Activated T-helper 1 cell treated with anti-CD3 and anti-CD28 coated beads, Interleukin-2, amount 50 U/mL, for 16 hours (primary cell): ENCODE results near the gene CAMK2A.

ENCODE experiments used
- DNase-seq, 2 donors: peaks; one replicate each; pipeline ENCODE4 v3.0.0-alpha.2; 2020; ENCODE audit warnings: low read depth in 1 of 2, low spot score in 1 of 2

CAMK2A gene

DNA sequence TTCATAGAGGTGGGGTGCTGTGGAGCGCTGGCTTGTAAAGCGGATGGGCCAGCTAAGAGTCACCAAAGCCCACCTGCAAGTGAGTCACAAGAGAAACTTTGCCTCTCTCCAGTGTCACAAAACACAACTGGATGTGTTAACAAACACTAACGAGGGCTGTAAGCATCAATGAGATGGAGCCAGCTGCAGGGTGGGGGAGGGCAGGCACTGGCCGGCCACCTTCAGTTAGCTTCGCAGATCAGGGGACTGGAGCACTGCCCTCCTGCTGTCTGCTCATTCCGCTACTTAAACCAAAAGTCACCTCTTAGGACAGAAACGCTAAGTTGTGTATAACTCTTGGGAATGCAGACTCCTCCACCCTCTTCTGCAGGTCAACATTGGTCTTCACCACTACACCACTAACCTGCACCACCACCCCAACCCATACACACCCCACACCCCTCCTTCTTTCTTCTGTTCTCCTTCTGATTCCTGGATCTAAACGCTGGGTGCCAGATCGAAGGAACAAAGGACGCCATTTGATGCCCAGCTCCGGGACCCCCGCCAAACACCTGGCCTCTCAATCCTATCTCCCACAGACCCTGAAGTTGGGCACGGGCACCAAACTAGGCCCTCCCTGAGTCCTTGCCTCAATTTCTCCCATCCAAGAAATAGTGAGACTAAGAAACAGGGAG, 11.1 kb upstream of the CAMK2A start:
- no peak for DNase-seq

DNA sequence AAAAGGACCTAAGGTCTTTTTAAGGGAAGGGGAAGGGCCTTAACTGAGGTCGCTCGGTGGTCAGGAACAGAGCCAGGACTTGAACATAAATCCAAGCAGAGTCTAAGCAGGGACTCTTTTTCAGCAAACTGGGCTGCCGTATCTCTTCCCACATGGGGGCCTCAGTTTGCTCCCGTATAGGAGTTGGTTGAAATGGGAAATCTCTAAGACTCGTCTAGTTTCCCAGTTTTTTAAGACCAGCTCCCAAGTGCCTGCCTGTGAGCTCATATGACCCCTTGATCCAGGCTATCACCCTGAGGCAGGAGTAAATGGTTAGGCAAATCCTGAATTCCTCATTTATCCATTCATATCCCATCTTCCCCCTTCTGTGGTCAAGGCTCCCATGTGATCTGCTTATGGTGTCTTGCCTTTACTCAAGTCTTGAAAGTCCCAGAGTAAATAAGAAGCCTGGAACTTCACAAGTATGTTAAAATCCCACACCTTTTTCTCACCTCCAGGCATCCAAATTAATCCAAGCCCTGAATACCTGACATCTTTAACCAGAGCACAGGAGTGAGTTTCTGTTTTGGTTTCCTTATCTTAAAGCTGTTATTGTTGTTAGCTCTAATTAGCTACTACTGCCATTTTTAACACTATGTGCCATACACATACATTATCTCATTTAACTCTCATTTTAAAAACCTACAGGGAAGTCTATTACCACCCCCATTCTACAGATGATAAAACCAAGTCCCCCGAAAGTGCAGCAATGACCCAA, 10.2 kb upstream of the CAMK2A start:
- DNase-seq: no peak

DNA sequence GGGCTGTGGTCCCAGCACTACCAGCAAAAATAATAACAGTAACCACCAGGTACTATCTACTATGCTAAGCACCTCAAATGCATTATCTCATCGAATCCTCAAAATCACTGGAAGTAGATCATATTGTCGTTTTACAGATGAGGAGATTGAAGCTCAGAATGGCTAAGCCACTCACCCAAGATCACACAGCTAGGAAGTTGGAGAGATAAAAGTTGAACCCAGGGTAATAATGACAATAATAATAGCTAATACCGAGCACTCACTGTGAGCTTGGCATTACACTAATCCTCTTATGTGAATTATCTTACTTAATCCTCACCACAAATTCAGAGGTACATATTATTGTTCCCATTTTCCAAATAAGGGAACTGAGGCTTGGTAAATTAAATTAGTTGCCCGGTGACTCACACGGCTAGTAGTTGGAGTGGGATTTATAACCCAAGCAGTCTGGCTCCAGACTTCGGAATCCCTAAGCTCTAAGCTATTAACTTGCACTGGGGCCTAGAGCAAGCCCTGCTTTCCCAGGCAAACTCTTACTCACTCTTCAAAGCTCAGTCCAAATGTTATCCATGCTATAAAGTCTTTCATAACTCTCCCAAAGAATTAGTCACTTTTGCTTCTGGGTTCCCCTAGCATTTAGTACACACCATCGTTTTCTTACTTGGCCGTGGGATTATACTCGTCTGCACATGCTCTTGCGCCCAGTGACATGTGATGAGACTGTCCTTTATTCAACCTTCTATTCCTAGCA, 9.3 kb upstream of the CAMK2A start:
- DNase-seq: no peak

DNA sequence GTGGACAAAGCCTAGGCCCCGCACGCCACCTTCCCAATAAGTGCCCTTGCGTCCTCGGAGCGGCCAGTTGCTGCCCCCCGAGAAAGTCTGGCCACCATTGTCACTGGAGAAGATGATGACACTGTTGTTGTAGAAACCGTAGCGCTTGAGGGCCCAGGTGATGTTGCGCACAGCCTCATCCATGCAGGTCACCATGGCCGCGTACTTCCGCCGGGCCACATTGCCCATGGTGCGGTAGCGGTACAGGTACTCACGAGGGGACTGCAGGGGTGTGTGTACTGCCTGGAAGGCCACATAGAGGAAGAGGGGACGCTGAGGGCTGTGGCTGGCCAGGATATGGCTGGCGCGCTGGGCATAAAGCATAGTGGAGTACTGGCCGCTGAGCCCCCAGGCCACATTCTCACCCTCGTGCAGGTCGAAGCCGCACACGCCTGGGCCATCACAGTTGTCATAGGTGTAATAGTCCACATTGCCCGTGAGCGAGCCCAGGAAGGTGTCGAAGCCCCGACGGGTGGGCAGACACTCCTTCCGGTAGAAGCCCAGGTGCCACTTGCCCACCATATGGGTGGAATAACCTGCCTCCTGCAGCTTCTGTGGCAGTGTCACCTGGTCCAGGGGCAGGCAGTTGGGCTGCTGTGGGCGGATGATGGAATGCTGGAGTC, 8.5 kb upstream of the CAMK2A start:
- no peak for DNase-seq

DNA sequence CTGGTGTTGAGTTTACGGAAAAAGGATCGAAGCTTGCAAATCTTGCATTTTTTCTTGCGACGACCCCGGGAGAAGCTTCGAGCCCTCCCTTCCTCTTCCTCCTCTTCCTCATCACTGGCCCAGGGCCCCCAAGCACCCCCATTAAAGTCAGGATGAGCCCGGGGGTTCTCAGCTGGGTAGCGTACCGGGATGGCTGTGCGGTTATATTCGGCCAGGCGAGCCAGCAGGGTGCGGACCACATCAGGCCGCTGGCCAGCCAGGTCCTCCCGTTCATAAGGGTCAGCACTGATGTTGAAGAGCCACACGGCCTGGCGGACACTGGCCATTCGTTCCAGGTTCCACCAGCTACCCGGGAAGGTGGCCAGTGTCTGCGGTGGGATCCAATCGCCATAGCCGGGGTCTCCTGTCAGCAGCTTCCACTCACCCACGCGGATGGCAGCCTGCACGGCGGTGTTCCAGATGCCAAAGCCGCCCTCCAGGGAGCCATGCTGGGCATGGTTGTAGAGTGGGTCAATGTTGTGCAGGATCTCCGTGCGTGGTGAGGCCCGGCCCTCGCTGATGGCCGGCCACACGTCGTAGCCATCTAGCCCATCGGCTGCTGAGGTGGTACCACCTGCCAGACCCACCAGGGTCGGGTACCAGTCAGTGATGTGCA, 7.8 kb upstream of the CAMK2A start:
- DNase-seq: no peak

GRCh38 chr5:150296496-150296895, 6.9 kb upstream of the CAMK2A start:
- DNase-seq: no peak

GRCh38 chr5:150295741-150296486, 6.3 kb upstream of the CAMK2A start:
- DNase-seq: no peak

DNA sequence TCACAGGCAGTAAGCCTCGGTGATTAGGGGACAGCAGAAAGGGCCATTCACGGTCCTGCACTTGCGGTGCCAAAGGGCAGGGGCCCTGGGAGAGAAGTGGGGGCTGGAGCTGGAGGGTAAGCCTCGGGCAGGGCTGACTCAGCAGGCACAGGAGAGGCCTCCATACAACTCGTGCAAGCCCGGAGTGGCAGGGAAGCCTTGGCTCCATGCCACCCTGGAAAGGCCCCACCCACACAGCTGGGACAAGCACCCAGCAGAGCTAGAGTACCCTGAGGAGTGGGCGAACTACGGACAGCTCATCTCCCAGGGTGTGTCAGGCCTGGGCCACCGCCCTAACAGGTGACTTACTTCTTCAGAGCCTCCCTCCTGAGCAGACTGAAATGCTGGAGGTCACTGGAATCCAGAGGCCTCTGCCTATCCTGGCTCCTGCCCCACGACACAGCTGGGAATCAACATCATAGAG, 5.6 kb upstream of the CAMK2A start:
- no peak for DNase-seq

DNA sequence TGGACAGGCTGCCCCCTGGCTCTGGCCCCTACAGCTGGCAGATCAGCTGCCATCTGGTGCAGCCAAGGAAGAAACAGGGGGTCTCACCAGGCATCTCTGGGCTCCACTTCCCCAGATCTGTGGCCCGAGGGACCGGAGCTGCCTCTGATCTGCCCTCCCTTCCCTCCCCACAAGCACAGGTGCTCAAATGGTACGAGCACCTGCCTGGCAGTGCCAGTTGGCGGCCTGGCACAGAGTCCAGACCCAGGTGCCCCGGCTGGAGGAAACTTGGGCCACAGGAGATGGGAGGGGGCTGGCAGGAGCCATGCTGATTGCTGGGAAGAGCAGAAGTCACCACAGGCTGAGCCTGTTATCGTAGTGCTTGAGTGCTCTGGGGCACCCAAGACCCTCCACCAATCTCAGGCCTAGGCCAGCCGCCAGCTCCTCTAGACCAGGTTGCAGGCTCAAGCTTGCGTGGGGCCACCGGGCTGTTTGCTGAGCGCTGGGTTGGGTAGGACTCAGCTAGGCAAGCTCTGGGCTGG, 5.0 kb upstream of the CAMK2A start:
- no peak for DNase-seq

DNA sequence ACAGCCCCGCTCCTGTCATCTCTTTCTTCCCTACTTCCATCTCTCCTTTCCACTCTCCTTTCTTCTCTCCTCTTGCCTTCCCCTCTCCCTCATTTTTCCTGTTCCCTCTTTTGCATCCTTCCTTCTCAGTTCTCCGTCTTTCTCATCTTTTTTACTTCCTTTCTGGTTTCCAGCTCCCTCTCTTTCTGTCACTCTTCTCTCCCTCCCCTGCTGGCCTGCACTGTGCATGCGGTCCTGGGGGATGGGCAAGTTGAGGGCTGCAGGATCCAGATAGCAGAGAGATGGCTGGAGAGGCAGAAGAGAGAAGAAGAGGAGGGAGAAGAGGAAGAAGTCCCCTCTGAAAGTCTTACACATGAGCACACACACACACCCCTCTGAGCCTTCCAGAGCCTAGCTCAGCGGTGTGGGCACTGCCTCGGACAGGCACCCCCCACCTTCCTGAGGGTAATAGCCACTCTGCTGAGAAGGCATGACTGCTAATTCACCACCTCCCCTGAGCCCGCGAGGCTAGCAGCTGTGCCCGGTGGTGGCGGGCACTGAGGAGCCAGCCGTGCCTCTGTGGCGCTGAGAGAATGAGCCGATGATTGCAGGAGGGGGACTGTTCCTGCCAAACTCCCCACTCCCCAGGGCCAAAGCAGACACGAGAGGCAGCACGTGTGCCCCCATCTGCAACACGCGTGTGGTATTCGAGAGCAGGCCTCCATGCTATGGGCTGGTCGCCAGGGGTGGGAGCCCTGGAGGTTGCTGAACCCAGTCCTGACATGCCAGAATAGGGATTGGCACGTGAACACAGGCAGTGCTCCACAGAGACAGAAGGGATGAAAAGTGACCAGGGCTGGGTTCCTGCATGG, 3.7 kb upstream of the CAMK2A start:
- DNase-seq: no peak

- no peak for DNase-seq
Measured at GRCh38 chr5:150291388-150292385, 2.1 kb upstream of the CAMK2A start.

- no peak for DNase-seq
Measured at GRCh38 chr5:150288791-150289190, 782 bp downstream of the CAMK2A start.

- DNase-seq: no peak
Measured at GRCh38 chr5:150288361-150288760, 1.2 kb downstream of the CAMK2A start.

DNA sequence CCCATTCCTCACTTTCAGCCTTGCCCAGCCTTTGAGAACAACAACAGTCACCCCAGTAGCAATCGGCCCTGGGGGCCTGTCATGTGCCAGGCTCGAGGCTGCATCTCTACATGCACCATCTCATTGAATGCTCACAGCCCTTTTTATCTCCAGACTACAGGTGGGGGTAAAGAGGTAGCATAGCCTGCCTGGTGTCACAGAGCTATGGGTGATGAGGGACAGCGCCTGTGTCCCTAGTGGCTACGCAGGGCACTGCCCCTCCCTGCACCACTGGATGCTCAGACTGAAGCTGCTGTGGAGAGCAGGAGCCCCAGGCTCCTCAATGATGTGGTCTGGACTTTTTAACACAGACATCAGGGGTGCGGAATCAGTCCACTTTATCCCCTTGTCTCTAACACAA, 2.8 kb downstream of the CAMK2A start:
- DNase-seq: no peak

- DNase-seq: no peak
Measured at GRCh38 chr5:150285114-150285513, 4.5 kb downstream of the CAMK2A start.

- no peak for DNase-seq
Measured at GRCh38 chr5:150284311-150284710, 5.3 kb downstream of the CAMK2A start.

DNA sequence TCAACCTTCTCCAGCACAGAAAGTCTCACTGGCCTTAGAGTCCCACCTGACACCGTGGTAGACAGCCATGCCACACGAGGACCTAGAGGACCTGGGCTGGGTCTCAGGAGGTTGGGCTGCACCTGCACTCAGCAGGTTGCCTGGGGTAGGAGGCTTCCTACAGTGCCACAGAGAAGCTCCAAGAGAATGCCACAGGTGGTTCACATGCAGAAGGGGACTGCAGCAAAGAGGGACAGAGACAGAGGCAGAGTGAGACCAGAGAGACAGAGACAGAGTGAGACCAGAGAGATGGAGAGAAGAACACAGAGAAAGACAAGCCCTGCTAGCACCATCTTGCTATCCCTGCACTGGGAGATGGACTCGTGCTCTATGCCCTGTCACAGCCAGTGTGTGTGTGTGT, 5.7 kb downstream of the CAMK2A start:
- no peak for DNase-seq

- DNase-seq: no peak
Measured at GRCh38 chr5:150281987-150282386, 7.6 kb downstream of the CAMK2A start.
